GM13976 (cell line): ENCODE data around the gene HOXA2.

Source experiments
- DNase-seq: peaks from one replicate; pipeline ENCODE4 v3.0.0; 2012; ENCODE audit warnings: low spot score
- in situ Hi-C: fragments of 300-500 bp; cut with MboI; formaldehyde crosslinking; loops from one replicate; pipeline ENCODE4 v1.12.0; 2022; ENCODE audit warnings: low sequenced_read_pairs, mixed read lengths, inconsistent platforms; ENCODE audit not compliant: unreplicated experiment
- TF ChIP-seq, protein P1 (sequence below): IDR thresholded peaks from 2 replicates; pipeline ENCODE4 v1.5.1; 2012; ENCODE audit warnings: borderline replicate concordance, mild to moderate bottlenecking; ENCODE audit not compliant: insufficient read depth; ENCODE audit errors: extremely low read depth, missing control alignments, control extremely low read depth

The HOXA2 gene

DNA sequence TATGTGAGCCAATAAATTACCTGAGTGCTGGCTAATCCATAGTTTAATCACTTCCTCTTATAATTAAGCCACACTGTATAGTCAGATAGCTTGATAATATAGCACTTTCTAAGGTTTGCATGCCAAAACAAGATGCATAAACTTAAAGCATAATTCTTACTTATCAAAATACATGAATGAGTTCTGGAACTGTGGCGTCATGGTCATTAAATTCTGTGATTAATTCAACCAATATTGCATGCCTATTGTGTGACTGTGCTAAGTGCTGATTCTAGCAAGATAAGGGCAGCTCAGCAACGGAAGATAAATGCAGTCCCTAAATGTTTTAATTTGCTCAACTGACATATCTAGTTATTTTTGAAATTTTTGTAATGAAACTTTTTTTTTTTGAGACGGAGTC, 36.3 kb downstream of the HOXA2 start:
- in situ Hi-C loops, result no loop called here
- DNase-seq, result no peak
- TF ChIP-seq, protein P1, sequence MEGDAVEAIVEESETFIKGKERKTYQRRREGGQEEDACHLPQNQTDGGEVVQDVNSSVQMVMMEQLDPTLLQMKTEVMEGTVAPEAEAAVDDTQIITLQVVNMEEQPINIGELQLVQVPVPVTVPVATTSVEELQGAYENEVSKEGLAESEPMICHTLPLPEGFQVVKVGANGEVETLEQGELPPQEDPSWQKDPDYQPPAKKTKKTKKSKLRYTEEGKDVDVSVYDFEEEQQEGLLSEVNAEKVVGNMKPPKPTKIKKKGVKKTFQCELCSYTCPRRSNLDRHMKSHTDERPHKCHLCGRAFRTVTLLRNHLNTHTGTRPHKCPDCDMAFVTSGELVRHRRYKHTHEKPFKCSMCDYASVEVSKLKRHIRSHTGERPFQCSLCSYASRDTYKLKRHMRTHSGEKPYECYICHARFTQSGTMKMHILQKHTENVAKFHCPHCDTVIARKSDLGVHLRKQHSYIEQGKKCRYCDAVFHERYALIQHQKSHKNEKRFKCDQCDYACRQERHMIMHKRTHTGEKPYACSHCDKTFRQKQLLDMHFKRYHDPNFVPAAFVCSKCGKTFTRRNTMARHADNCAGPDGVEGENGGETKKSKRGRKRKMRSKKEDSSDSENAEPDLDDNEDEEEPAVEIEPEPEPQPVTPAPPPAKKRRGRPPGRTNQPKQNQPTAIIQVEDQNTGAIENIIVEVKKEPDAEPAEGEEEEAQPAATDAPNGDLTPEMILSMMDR, result no peak

DNA sequence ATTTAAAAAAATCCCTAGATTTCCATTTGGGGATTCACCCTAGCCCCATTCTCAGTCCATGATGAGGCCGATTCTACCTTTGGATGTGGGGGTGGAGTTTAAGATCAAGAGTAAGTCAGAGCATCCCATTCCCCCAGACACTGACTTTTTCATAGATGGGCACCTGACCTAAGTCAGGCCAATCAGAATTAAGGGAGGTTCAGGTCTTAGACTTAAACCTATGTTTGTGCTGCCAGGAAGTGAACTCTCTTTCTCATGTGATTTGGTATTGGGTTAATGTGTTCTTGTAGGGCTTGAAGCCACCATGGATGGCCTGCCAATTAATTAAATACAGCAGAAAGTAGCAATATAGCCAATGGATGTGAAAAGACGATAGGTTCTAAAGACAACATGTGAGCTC, 36.8 kb downstream of the HOXA2 start:
- TF ChIP-seq, protein P1, result no peak
- no peak for DNase-seq
- in situ Hi-C loops, result no loop called here

DNA sequence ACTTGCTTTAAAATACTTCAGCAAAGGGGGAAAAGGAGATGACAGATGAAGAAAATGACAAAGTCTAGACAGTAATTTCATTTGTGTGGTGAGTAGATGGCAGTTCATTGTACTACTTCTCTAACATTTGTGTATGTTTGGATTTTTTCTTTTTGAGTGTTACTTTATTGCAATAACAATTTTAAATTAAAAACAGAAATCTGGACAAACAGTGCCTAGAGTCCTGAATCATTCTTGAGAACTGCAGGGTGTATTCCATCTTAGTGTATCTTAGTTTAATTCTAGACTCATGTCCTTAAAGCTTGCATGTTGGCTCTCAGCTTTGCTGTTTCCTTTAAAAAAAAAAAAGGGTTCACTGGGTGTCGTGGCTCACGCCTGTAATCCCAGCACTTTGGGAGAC, 37.8 kb downstream of the HOXA2 start:
- in situ Hi-C loops, result no loop called here
- TF ChIP-seq, protein P1, result no peak
- DNase-seq, result no peak

DNA sequence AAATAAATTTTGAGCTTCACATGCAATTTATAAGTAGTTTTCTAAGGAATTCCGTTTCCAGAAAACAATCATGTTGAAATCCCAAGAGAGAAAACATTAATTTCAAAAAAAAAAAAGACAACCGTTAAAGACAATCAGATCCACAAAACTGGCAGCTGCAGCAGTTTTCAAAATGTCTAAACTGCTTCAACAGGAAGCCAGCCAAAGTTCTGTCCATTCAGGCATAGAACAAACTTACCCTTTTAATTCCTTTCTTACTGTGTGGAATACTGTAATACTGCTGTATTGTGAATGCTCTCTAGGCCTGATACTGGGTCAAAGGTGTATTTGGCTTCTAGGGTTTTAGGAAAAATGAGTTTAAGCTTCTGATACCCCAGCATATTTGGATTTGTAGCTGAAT, 38.3 kb downstream of the HOXA2 start:
- DNase-seq, result no peak
- in situ Hi-C loops, result no loop called here
- TF ChIP-seq, protein P1, result no peak

DNA sequence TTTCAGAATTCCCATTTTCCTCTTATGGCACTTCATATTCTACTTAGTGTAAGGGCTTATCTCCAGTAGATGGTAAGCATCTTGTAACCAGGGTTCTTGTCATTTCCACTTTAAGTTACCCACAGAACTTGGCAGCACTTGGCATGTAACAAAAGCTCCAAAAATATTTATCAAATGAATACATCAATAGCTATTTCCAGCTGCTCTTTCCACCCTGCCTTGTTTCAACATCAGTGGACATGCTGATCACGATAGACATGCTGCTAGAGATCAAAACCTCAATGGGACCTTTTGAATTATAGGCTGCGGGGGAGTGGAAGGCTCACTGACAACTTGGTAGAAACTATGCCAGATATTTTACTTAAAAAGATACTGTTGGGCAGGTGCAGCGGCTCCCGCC, 39.5 kb downstream of the HOXA2 start:
- DNase-seq, result no peak
- in situ Hi-C loops, result no loop called here
- TF ChIP-seq, protein P1, result no peak

DNA sequence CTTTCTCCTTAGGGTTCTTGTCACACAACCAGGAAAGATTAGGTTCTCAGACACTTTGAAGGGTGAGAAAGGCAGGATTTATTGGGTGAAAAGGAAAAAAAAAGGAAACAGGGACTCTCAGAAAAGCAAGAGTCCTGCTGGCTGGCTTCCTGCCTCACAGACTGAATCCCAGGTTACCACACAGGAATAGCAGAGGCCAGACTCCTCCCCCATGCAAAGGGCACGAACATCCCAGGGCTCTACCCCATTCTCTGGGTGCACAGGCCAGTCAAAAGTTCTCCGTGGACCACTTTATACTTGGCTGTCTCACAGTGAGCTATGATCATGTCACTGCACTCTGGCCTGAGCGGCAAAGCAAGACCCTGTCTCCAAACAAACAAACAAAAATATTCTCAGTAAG, 49.3 kb downstream of the HOXA2 start:
- DNase-seq, result no peak
- in situ Hi-C loops, result no loop called here
- TF ChIP-seq, protein P1, result no peak

DNA sequence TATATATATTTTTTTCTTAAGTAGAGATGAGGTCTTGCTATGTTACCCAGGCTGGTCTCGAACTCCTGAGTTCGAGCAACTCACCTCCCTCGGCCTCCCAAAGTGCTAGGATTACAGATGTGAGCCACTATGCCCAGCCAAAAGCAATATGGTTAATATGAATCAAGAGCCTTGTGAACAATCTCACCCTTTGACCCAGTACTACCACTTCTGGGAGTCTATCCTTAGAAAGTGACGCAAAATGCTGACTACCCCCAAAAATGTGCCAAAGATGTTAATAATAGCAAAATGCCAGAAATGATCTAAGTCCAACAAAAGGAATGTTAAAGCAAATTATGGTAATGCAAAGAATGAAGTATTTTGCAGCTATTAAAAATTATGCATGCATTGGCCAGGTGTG, 51.0 kb downstream of the HOXA2 start:
- TF ChIP-seq, protein P1, result no peak
- in situ Hi-C loops, result no loop called here
- no peak for DNase-seq
